Measurements from ENCODE around the gene BCAP29.
"Not testable (repeated sequence)": the region's sequence is repeated elsewhere in the genome, so short reads cannot be mapped to it uniquely, and the experiment has no call there.

Gene BCAP29

GRCh38 chr7:107579885-107580715, at the start of gene BCAP29:
Gene BCAP29, plus strand, starts transcription at chr7:107580246. Its CDS starts 527 bp downstream, at chr7:107580773.
- peak; percentile 57 for DNase-seq

- no peak for DNase-seq
These were observed 49.3 kb upstream of the BCAP29 start for GRCh38 chr7:107530751-107531150.

- no peak for DNase-seq
These were observed 45.9 kb upstream of the BCAP29 start for GRCh38 chr7:107534139-107534538.

GRCh38 chr7:107537228-107537627, 42.8 kb upstream of the BCAP29 start:
- not testable (repeated sequence) for DNase-seq

GRCh38 chr7:107538001-107538400, 42.0 kb upstream of the BCAP29 start:
- no peak for DNase-seq

GRCh38 chr7:107543338-107543993, 36.6 kb upstream of the BCAP29 start:
- DNase-seq = no peak

- DNase-seq = no peak
These were observed 35.0 kb upstream of the BCAP29 start for GRCh38 chr7:107544848-107545591.

- no peak for DNase-seq
These were observed 28.1 kb upstream of the BCAP29 start for GRCh38 chr7:107551936-107552335.

GRCh38 chr7:107555893-107556292, 24.2 kb upstream of the BCAP29 start:
- no peak for DNase-seq

GRCh38 chr7:107559864-107560263, 20.2 kb upstream of the BCAP29 start:
- no peak for DNase-seq

GRCh38 chr7:107560898-107561516, 19.0 kb upstream of the BCAP29 start:
- DNase-seq = no peak

GRCh38 chr7:107563081-107563774, 16.8 kb upstream of the BCAP29 start:
- DNase-seq = no peak

GRCh38 chr7:107563775-107564552, 16.1 kb upstream of the BCAP29 start, which contains the start of the genes COG5 and DUS4L:
Gene COG5, minus strand, starts transcription at chr7:107563920. Its CDS starts 24 bp downstream, at chr7:107563896.
Gene DUS4L, plus strand, starts transcription at chr7:107563971. Its CDS starts 3,100 bp downstream, at chr7:107567071.
- DNase-seq = peak; percentile 81

- no peak for DNase-seq
These were observed 15.3 kb upstream of the BCAP29 start for GRCh38 chr7:107564553-107565298.

GRCh38 chr7:107570298-107570697, 9.7 kb upstream of the BCAP29 start:
- no peak for DNase-seq

GRCh38 chr7:107573537-107573936, 6.5 kb upstream of the BCAP29 start:
- no peak for DNase-seq

- DNase-seq = no peak
These were observed 527 bp upstream of the BCAP29 start for GRCh38 chr7:107579554-107579884.

GRCh38 chr7:107580716-107581383, 804 bp downstream of the BCAP29 start:
- no peak for DNase-seq

- no peak for DNase-seq
These were observed 1.5 kb downstream of the BCAP29 start for GRCh38 chr7:107581387-107582013.

- no peak for DNase-seq
These were observed 2.8 kb downstream of the BCAP29 start for GRCh38 chr7:107582875-107583274.
